Activated naive CD4-positive, alpha-beta T cell treated with anti-CD3 and anti-CD28 coated beads for 36 hours (primary cell): ENCODE measurements around the gene HCFC1. TPM values are rescaled to one million over a fixed set of nuclear protein-coding genes. Genes with fewer than 3 reads are reported as not detected.

Experiments used
- CTCF ChIA-PET: fragments of 350-600 bp; sonication (Branson Sonifier 250); formaldehyde crosslinking; loops from one replicate; lab custom pipeline; 2021; ENCODE audit warnings: antibody characterized with exemption; lab: Charles Lee
- DNase-seq: peaks from one replicate; pipeline ENCODE4 v3.0.0-alpha.2; 2020
- H3K27ac Mint-ChIP-seq: one replicate; pipeline ENCODE4 v1.8.0; 2021; ENCODE audit warnings: mild to moderate bottlenecking, mixed read lengths
- H3K27me3 Mint-ChIP-seq: one replicate; pipeline ENCODE4 v1.8.0; 2021; ENCODE audit warnings: low read depth, mixed read lengths
- H3K36me3 Mint-ChIP-seq: one replicate; pipeline ENCODE4 v1.8.0; 2021; ENCODE audit warnings: low read depth, mixed read lengths
- H3K4me1 Mint-ChIP-seq: one replicate; pipeline ENCODE4 v1.8.0; 2021; ENCODE audit warnings: low read depth, mixed read lengths
- H3K4me3 Mint-ChIP-seq: one replicate; pipeline ENCODE4 v1.8.0; 2021; ENCODE audit warnings: mild to moderate bottlenecking, moderate library complexity, mixed read lengths
- H3K9me3 Mint-ChIP-seq: one replicate; pipeline ENCODE4 v1.8.0; 2021; ENCODE audit warnings: mixed read lengths
- intact Hi-C: fragments of 100-400 bp; cut with micrococcal nuclease; formaldehyde crosslinking; loops from one replicate; pipeline ENCODE4 v1.15.1; 2023
- total RNA-seq, 2 experiments: library from RNA; stranded (reverse); gene quantifications; one replicate each; pipeline ENCODE4 v1.2.3, GENCODE V29; 2021

The HCFC1 gene
- total RNA-seq, 2 experiments from 2014 or later, result 85.0 to 86.1 TPM

DNA sequence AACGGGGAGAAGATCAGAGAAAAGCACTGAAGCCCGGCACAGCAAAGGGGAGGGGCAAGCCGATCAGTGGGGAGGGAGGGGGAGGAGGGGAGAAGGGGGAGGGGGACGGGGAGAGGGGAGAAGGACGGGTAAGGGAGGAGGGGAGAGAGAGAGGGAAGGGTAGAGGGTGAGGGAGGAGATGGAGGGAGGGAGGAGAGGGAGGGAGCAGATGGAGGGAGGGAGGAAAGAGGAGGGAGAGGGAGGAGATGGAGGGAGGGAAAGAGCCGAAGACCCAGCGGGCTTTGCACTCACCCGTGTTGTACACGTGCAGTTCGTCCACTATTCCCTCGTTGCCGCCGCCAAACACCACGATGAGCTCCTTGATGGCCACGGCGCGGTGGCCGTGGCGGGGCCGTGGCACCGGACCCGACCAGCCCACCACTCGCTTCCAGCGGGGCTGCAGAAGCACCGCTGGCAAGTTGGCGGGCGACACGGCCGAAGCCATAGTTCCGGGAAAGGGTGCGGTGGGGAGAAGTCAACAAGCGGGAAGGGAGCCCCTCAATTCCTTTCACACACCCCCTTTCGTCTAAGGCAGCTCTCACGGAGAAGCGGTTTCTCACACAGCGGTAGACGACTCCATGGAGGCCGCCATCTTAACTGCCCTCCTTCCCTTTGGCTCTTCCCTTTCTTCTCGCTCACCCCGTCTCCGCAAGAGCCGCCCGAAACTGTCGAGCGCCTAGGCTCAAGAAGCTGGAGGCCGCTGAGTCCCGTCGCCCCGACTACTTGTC is 1.1 kb downstream of the HCFC1 start:
- Mint-ChIP-seq H3K36me3 (peaks cover 26% of the 10 kb centered on the region), H3K27me3 (no peaks in the 10 kb centered on the region), H3K4me3 (peak overlapping the region; percentile 100), H3K27ac (peak overlapping the region; percentile 100), H3K9me3 (no peaks in the 10 kb centered on the region), H3K4me1 (peaks cover 36% of the 10 kb centered on the region)
- peak; percentile 39 for DNase-seq
- intact Hi-C loops, result loop anchor here (1.0 to 5.0 kb wide), 6 partner anchors 42 to 507 kb away; partner anchors contain the start of genes ABCD1, BCAP31, HAUS7 and IDH3G
- CTCF ChIA-PET, result interaction anchor here (0.6 to 1.8 kb wide), 3 partner anchors 10 to 50 kb away, joined by 3 to 6 read pairs (median 3); no protein-coding TSS in a partner anchor

DNA sequence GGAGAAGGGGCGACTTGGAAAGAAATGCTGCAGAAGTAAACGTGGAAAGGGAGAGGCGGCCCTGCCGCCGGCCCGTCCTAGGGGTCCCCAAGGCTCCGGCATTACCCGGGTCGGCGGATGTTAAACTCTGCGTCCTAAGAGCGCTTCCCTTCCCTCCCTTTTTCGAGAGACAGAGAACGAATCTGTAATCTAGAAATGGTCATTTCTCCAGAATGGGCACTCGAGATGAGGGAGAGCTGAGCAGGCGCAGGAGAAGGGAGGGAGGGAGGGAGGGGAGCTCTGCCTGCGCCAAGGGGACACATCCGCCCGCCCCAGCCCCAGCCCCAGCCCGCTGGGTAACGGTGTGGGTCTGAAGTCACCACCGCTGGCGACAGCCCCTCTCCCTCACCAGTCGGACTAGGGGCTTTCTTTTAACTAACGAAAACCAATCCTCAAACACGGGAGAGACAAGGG is 1.7 kb downstream of the HCFC1 start:
- DNase-seq, result peak; percentile 38
- Mint-ChIP-seq H3K27me3 (no peaks in the 10 kb centered on the region), H3K36me3 (peaks cover 26% of the 10 kb centered on the region), H3K4me3 (peak overlapping the region; percentile 100), H3K4me1 (peaks cover 36% of the 10 kb centered on the region), H3K9me3 (no peaks in the 10 kb centered on the region), H3K27ac (peak overlapping the region; percentile 100)
- intact Hi-C loops, result loop anchor here (2.0 to 5.0 kb wide), 3 partner anchors 245 to 507 kb away; partner anchors contain the start of genes ABCD1, BCAP31, HAUS7 and LAGE3
- CTCF ChIA-PET, result interaction anchor here (0.7 to 4.2 kb wide), 2 partner anchors 22 to 60 kb away, joined by 3 to 32 read pairs; no protein-coding TSS in a partner anchor

- Mint-ChIP-seq H3K27ac (peak overlapping the region; percentile 100), H3K4me1 (peaks cover 32% of the 10 kb centered on the region), H3K9me3 (no peaks in the 10 kb centered on the region), H3K27me3 (no peaks in the 10 kb centered on the region), H3K4me3 (peak overlapping the region; percentile 100), H3K36me3 (peaks cover 26% of the 10 kb centered on the region)
- CTCF ChIA-PET, result interaction anchor here (0.7 to 4.2 kb wide), 2 partner anchors 21 to 60 kb away, joined by 3 to 32 read pairs; no protein-coding TSS in a partner anchor
- intact Hi-C loops, result no loop called here
- no peak for DNase-seq
These were observed 2.3 kb downstream of the HCFC1 start for GRCh38 chrX:153969125-153969903.

GRCh38 chrX:153968754-153969124 is 2.9 kb downstream of the HCFC1 start:
- Mint-ChIP-seq H3K4me1 (peaks cover 28% of the 10 kb centered on the region), H3K9me3 (no peaks in the 10 kb centered on the region), H3K27ac (peak overlapping the region; percentile 96), H3K36me3 (peaks cover 23% of the 10 kb centered on the region), H3K27me3 (no peaks in the 10 kb centered on the region), H3K4me3 (peak overlapping the region; percentile 100)
- intact Hi-C loops, result no loop called here
- peak; percentile 58 for DNase-seq
- CTCF ChIA-PET, result interaction anchor here (0.7 to 4.2 kb wide), 3 partner anchors 21 to 52 kb away, joined by 3 to 32 read pairs (median 3); no protein-coding TSS in a partner anchor

- CTCF ChIA-PET, result interaction anchor here (0.7 to 4.2 kb wide), 4 partner anchors 20 to 52 kb away, joined by 3 to 32 read pairs (median 4); no protein-coding TSS in a partner anchor
- Mint-ChIP-seq H3K27ac (peak overlapping the region; percentile 96), H3K36me3 (peaks cover 23% of the 10 kb centered on the region), H3K27me3 (no peaks in the 10 kb centered on the region), H3K4me1 (peaks cover 28% of the 10 kb centered on the region), H3K9me3 (no peaks in the 10 kb centered on the region), H3K4me3 (peak overlapping the region; percentile 100)
- intact Hi-C loops, result no loop called here
- DNase-seq, result no peak
These were observed 3.4 kb downstream of the HCFC1 start for GRCh38 chrX:153968255-153968654.

GRCh38 chrX:153967536-153968224 is 3.9 kb downstream of the HCFC1 start:
- Mint-ChIP-seq H3K27me3 (no peaks in the 10 kb centered on the region), H3K4me3 (peak overlapping the region; percentile 100), H3K9me3 (no peaks in the 10 kb centered on the region), H3K36me3 (peaks cover 23% of the 10 kb centered on the region), H3K27ac (peak overlapping the region; percentile 96), H3K4me1 (peaks cover 28% of the 10 kb centered on the region)
- intact Hi-C loops, result loop anchor here (1.0 to 2.0 kb wide), 3 partner anchors 20 to 83 kb away; no protein-coding TSS in a partner anchor
- peak; percentile 63 for DNase-seq
- CTCF ChIA-PET, result interaction anchor here (0.7 to 4.2 kb wide), 4 partner anchors 19 to 53 kb away, joined by 3 to 32 read pairs (median 4); no protein-coding TSS in a partner anchor

- Mint-ChIP-seq H3K4me1 (peaks cover 28% of the 10 kb centered on the region), H3K36me3 (peaks cover 25% of the 10 kb centered on the region), H3K9me3 (no peaks in the 10 kb centered on the region), H3K27me3 (no peaks in the 10 kb centered on the region), H3K27ac (peak overlapping the region; percentile 96), H3K4me3 (peak overlapping the region; percentile 100)
- DNase-seq, result peak; percentile 63
- CTCF ChIA-PET, result interaction anchor here (0.8 to 4.2 kb wide), 6 partner anchors 13 to 204 kb away, joined by 3 to 32 read pairs (median 3); no protein-coding TSS in a partner anchor
- intact Hi-C loops, result loop anchor here (1.0 to 2.0 kb wide), 3 partner anchors 20 to 84 kb away; no protein-coding TSS in a partner anchor
These were observed 4.6 kb downstream of the HCFC1 start for GRCh38 chrX:153966841-153967535.

GRCh38 chrX:153966283-153966688 is 5.3 kb downstream of the HCFC1 start:
- intact Hi-C loops, result loop anchor here (2.0 kb wide), 1 partner anchor 85 kb away; no protein-coding TSS in a partner anchor
- CTCF ChIA-PET, result interaction anchor here (0.8 to 4.2 kb wide), 6 partner anchors 13 to 203 kb away, joined by 3 to 32 read pairs (median 3); no protein-coding TSS in a partner anchor
- H3K36me3 Mint-ChIP-seq, result peaks cover 24% of the 10 kb centered on the region

GRCh38 chrX:153965406-153965805 is 6.2 kb downstream of the HCFC1 start:
- peak overlapping the region; percentile 96 for H3K27ac Mint-ChIP-seq
- H3K36me3 Mint-ChIP-seq, result peaks cover 26% of the 10 kb centered on the region
- peaks cover 28% of the 10 kb centered on the region for H3K4me1 Mint-ChIP-seq
- CTCF ChIA-PET, result interaction anchor here (0.8 to 1.8 kb wide), 4 partner anchors 12 to 38 kb away, joined by 3 to 6 read pairs (median 4); no protein-coding TSS in a partner anchor
- no peak for DNase-seq
- no peaks in the 10 kb centered on the region for H3K9me3 Mint-ChIP-seq
- intact Hi-C loops, result no loop called here
- no peak overlapping the region for H3K4me3 Mint-ChIP-seq
- no peaks in the 10 kb centered on the region for H3K27me3 Mint-ChIP-seq

More at GRCh38 chrX:153966283-153966688, 5.3 kb downstream of the HCFC1 start:
- Mint-ChIP-seq H3K9me3 (no peaks in the 10 kb centered on the region), H3K4me3 (peak overlapping the region; percentile 100), H3K4me1 (peaks cover 28% of the 10 kb centered on the region), H3K27me3 (no peaks in the 10 kb centered on the region), H3K27ac (peak overlapping the region; percentile 96)
- DNase-seq, result no peak

DNA sequence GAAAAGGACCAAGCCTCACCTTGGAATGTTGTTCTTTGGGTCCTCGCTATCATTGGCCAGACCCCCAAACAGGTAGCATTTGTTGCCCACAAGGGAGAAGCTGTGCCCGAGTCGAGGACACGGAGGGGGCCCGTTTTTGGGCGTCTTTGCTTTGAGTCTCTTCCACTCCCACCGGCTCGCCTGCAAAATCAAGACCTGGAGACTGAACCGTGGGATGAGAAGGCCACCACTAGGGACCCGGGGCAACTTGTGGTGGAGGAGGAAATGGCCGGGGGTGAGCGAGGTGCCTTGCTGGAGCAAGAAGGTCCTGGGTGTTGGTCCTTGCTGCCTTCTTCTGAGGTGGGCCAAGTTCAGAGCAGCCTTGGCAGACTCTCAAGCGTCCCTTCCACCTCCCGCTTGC is 7.5 kb downstream of the HCFC1 start:
- no peaks in the 10 kb centered on the region for H3K9me3 Mint-ChIP-seq
- H3K4me3 Mint-ChIP-seq, result no peak overlapping the region
- intact Hi-C loops, result no loop called here
- no peaks in the 10 kb centered on the region for H3K27me3 Mint-ChIP-seq
- H3K36me3 Mint-ChIP-seq, result peaks cover 25% of the 10 kb centered on the region
- H3K27ac Mint-ChIP-seq, result no peak overlapping the region
- no peak for DNase-seq
- peaks cover 28% of the 10 kb centered on the region for H3K4me1 Mint-ChIP-seq
- CTCF ChIA-PET, result no interaction called here

- Mint-ChIP-seq H3K27me3 (no peaks in the 10 kb centered on the region), H3K9me3 (no peaks in the 10 kb centered on the region), H3K36me3 (peaks cover 22% of the 10 kb centered on the region), H3K27ac (no peak overlapping the region), H3K4me1 (peaks cover 28% of the 10 kb centered on the region), H3K4me3 (no peak overlapping the region)
- CTCF ChIA-PET, result no interaction called here
- DNase-seq, result no peak
- intact Hi-C loops, result no loop called here
These were observed 8.1 kb downstream of the HCFC1 start for GRCh38 chrX:153963546-153963945.
